Dermis blood vessel endothelial cell (primary cell): ENCODE results near the gene FITM2. TPM values are rescaled to one million over a fixed set of nuclear protein-coding genes. Genes with fewer than 3 reads are reported as not detected.
"Not testable (repeated sequence)": the region's sequence is repeated elsewhere in the genome, so short reads cannot be mapped to it uniquely, and the experiment has no call there.

Source experiments
- DNase-seq: peaks from one replicate; pipeline ENCODE4 v3.0.0; 2010
- total RNA-seq: library from RNA; depleted of rRNA; stranded (reverse); fragments of >200 nt; gene quantifications from 2 replicates; pipeline ENCODE4 v1.2.3, GENCODE V29; 2014

The FITM2 gene
- total RNA-seq, 1 donor from 2014 or later: 7.5 TPM

- DNase-seq: no peak
Observed at GRCh38 chr20:44331201-44331600, 20.2 kb upstream of the FITM2 start.

- no peak for DNase-seq
Observed at GRCh38 chr20:44328428-44328827, 17.4 kb upstream of the FITM2 start.

- DNase-seq: not testable (repeated sequence)
Observed at GRCh38 chr20:44327748-44328147, 16.7 kb upstream of the FITM2 start.

GRCh38 chr20:44326391-44327159, 15.6 kb upstream of the FITM2 start:
- DNase-seq: peak; percentile 29

- no peak for DNase-seq
Observed at GRCh38 chr20:44324343-44324742, 13.3 kb upstream of the FITM2 start.

GRCh38 chr20:44319839-44320422, 8.9 kb upstream of the FITM2 start:
- no peak for DNase-seq

- no peak for DNase-seq
Observed at GRCh38 chr20:44314870-44315269, 3.9 kb upstream of the FITM2 start.

GRCh38 chr20:44309763-44310663, 989 bp downstream of the FITM2 start:
- peak; percentile 14 for DNase-seq

GRCh38 chr20:44306927-44307326, 4.1 kb downstream of the FITM2 start:
- no peak for DNase-seq

- no peak for DNase-seq
Observed at GRCh38 chr20:44304383-44304782, 6.6 kb downstream of the FITM2 start.

- DNase-seq: no peak
Observed at GRCh38 chr20:44302736-44303135, 8.3 kb downstream of the FITM2 start.

GRCh38 chr20:44302026-44302669, 8.9 kb downstream of the FITM2 start:
- DNase-seq: no peak

GRCh38 chr20:44301285-44301684, 9.7 kb downstream of the FITM2 start:
- DNase-seq: no peak

GRCh38 chr20:44299011-44299535, 11.9 kb downstream of the FITM2 start:
- DNase-seq: not testable (repeated sequence)

- no peak for DNase-seq
Observed at GRCh38 chr20:44297721-44298120, 13.3 kb downstream of the FITM2 start.

- no peak for DNase-seq
Observed at GRCh38 chr20:44296011-44296410, 15.0 kb downstream of the FITM2 start.

- DNase-seq: no peak
Observed at GRCh38 chr20:44291754-44292153, 19.2 kb downstream of the FITM2 start.

GRCh38 chr20:44288252-44288651, 22.8 kb downstream of the FITM2 start:
- DNase-seq: no peak

- DNase-seq: peak; percentile 5
Observed at GRCh38 chr20:44287272-44288097, 23.5 kb downstream of the FITM2 start.

GRCh38 chr20:44284032-44284431, 27.0 kb downstream of the FITM2 start:
- no peak for DNase-seq

GRCh38 chr20:44282192-44282591, 28.8 kb downstream of the FITM2 start:
- DNase-seq: no peak

- DNase-seq: no peak
Observed at GRCh38 chr20:44280387-44280786, 30.6 kb downstream of the FITM2 start.
